Activated naive CD4-positive, alpha-beta T cell treated with anti-CD3 and anti-CD28 coated beads, Interleukin-2, amount 50 U/mL, for 16 hours (primary cell): Measurements from ENCODE around the gene CATSPER3.
"Not testable (repeated sequence)": the region's sequence is repeated elsewhere in the genome, so short reads cannot be mapped to it uniquely, and the experiment has no call there.

ENCODE experiments used
- DNase-seq: peaks from one replicate; pipeline ENCODE4 v3.0.0-alpha.2; 2020

Gene CATSPER3

DNA sequence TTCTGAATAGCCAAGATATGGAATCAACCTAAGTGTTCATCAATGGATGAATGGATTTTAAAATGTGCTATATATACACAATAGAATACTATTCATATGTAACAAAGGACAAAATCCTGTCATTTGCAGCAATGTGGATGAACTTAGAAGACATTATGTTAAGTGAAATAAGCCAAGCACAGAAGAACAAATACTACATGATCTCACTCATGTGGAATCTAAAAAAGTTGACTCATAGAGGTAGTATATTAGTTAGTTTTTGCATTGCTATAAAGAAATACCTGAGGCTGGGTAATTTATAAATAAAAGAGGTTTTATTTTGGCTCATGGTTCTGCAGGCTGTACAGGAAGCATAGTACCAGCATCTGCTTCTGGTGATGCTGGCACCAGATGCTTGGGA is 8.1 kb downstream of the CATSPER3 start:
- no peak for DNase-seq

- no peak for DNase-seq
These were observed 9.1 kb downstream of the CATSPER3 start for GRCh38 chr5:134976841-134977240.

DNA sequence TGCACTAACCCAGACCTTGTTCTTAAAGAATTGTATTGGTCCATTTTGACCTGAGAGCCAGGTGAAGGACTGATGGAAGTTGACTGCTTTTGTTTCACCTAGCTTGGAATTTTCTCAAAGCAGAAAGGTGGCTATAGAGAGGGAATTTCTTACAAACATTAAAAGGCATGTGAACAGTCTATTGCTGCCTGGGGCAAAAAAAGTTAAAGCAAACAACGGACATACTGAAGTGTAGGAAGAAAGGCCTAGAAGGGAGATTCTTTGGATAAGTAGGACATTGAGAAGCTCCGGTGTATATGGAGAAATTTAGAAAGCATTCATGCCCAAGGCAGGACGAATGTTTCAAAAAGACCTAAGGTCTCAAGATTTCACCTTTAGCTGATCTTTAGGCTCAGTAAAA is 11.7 kb downstream of the CATSPER3 start:
- no peak for DNase-seq

- DNase-seq: no peak
These were observed 14.5 kb downstream of the CATSPER3 start for GRCh38 chr5:134982230-134982629.

- DNase-seq: no peak
These were observed 21.6 kb downstream of the CATSPER3 start for GRCh38 chr5:134989266-134989830.

GRCh38 chr5:134990183-134990582 is 22.5 kb downstream of the CATSPER3 start:
- DNase-seq: not testable (repeated sequence)

DNA sequence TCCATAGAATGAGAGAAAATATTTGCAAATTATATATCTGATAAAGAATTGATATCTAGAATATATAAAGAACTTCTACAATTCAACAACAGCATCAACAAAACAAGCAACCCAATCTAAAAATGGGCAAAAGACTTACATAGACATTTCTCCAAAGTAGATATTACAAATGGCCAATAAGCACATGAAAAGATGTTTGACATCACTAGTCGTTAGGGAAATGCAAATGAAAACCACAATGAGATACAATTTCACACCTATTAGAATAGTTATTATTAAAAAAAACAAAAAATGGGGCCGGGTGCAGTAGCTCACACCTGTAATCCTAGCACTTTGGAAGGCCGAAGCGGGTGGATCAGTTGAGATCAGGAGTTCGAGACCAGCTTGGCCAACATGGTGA is 24.4 kb downstream of the CATSPER3 start:
- DNase-seq: no peak

DNA sequence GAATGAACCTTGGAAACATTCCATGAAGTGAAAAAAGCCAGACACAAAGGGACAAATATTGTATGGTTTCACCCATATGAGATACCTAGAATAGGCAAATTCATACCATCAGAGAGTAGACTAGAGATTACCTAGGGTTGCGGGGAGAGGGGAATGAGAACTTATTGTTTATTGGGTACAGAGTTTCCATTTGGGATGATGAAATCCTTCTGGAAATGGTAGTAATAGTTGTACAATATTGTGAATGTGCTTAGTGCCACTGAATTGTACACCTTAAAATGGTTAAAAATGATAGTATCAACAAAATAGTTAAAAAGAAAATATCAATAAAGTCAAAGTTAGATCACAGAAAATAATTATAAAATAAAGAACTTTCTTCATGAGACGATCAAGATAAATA is 25.5 kb downstream of the CATSPER3 start:
- DNase-seq: no peak

DNA sequence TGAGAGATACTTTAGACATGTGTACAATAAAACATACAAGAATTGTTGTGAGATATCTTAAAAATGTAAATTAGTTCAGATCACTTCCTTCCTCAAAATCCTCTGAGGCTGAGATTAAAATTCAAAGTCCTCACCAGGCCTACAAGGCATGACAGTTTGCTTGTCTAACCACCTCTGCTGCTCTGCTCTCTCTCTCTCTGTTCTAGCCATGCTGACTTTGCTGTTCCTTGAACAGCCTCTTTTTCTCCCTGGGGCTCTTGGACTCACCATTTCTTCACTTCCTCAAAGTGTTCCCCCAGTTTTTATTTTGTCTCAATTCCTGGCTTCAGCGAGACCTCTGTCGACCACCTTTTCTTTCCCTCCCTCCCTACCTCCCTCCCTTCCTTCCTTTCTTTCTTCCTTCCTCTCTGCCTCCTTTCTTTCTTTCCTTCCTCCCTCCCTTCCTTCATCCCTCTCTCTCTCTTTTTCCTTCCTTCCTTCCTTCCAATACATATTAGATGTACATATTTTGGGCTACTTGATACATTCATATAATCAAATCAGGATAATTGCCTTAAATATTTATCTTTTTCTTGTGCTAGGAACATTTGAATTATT is 27.0 kb downstream of the CATSPER3 start:
- no peak for DNase-seq

- DNase-seq: no peak
These were observed 28.2 kb downstream of the CATSPER3 start for GRCh38 chr5:134995850-134996402.

DNA sequence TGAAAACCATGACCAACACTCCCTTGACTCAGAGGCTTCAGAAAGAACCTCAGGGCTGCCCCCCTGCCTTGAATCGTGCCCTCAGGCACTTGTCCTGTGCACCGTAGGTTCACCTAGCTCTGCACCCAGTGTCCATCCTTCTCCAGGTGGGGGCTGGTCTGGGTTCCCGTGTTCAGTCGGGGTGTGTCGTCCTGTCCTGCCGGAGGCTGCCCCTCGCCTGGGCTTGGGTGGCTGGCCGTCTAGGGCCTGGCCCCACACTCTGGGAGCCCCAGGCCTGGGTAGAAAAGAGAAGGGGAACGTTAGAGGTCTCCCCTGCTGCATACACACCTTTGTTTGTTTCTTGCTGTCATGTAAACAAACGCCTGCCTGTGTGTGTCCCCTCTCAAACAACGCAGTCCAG is 29.3 kb downstream of the CATSPER3 start:
- DNase-seq: no peak

- not testable (repeated sequence) for DNase-seq
These were observed 30.4 kb downstream of the CATSPER3 start for GRCh38 chr5:134998068-134998467.

GRCh38 chr5:135004376-135004775 is 36.7 kb downstream of the CATSPER3 start:
- DNase-seq: no peak

DNA sequence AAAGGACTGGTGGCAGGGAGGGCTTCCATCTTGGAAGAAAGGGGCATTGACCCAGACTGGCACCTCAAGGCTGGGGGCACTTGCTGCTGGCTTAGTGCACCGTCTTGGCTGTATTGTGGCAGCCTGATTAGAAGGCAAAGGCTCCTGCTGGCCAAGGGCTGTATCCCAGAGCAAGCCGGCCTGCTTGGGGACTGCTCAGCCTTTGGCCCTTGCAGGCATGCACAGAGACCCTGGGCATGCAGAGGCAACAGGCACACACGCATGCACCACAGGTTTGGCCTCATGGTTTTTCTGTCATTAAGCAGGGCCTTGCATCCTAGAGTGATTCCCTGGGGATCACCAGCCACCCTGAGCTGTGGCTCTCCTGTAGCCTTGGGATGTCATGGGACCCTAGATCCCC is 37.4 kb downstream of the CATSPER3 start:
- DNase-seq: no peak

DNA sequence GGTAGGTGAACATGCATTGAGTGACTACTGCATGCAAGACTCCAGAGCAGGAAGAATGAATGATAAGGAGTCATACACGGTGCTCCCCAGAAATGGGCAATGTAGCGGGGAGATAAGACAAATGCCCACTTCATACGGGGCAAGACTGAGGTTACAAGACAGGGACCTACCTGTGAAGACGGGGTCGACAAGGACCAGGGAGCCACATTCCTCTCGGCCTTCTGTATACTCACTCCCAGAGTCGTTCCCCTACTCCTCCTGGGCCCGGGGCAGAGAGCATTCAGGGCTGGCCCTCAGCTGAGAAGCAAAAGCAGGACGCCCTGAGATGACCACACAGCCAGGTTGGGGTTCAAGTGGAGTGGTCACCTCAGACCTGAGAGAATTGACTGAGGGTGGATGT is 39.6 kb downstream of the CATSPER3 start:
- no peak for DNase-seq

DNA sequence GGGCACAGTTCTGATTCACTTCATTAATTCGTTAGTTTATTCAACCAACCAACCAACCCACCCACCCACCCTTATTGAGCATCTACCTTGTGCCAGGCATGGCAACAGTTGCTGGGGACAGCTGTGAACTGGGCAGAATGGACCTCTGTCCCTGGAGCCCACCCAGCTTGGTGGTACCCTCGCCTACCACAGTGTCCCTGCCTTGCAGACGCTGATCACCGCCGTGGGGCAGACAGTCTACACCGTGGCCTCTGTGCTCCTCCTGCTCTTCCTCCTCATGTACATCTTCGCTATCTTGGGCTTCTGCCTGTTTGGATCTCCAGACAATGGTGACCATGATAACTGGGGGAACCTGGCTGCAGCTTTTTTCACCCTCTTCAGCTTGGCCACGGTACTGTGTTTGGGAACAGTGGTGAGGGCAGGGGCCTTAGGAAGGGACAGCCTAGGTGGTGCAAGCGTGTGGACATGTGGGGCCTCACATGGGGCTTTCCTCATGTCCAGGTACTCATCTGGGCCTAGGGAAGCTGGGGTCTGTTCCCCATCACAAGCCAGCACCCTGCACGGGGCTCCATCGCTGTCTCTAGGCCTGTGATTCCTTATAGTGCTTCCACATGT is 40.1 kb downstream of the CATSPER3 start:
- DNase-seq: no peak

DNA sequence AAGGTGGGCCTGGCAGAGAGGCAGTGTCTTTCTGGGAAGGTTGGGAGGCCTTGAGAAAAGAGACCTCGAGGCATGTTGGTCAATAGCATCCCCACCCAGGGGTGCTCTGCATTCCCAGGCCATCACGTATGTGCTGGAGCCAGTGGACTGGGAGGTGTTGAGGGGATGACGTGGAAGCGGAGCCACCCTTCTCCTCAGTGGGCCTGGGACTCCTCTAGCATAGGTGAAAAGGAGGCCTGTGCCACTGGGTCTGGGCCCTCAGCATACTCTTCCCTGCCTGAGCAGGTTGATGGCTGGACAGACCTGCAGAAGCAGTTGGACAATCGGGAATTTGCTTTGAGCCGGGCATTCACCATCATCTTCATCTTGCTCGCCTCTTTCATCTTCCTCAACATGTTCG is 40.8 kb downstream of the CATSPER3 start:
- no peak for DNase-seq

- DNase-seq: no peak
These were observed 41.5 kb downstream of the CATSPER3 start for GRCh38 chr5:135008981-135009735.

GRCh38 chr5:135009736-135010501 is 42.2 kb downstream of the CATSPER3 start:
- no peak for DNase-seq

- no peak for DNase-seq
These were observed 43.0 kb downstream of the CATSPER3 start for GRCh38 chr5:135010502-135011354.

DNA sequence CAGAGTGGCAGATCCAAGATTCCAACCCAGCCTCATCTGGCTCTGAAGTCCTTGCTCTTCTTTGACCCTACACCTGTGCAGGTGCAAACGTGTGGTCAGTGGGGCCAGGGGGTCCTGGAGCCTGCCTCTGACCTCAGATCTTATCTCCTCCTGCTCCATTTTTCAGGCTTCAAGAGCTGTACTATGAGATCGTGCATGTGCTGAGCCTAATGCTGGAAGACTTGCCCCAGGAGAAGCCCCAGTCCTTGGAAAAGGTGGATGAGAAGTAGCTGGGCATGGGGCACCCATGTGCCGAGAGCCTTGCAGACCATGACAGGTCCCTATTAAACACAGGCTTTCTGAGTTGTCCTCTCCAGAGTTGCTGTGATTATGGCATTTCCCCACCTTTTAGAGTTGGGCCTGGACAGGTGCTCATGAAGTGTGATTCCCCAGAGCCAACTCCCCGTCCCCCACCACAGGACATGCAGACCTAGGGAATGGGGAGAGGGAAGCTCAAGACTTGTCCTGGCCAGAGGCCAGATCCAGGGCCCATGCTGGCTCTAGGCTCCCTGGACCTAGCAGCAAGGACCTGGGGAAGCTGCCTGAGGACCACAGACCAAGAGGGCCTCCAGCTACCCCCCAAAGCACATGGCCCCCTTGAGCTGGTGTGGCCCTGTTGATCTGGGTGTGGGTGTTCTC is 43.8 kb downstream of the CATSPER3 start:
- DNase-seq: no peak
